ENCODE measurements around the gene SEMA4B.

- TF ChIP-seq, protein P1, sequence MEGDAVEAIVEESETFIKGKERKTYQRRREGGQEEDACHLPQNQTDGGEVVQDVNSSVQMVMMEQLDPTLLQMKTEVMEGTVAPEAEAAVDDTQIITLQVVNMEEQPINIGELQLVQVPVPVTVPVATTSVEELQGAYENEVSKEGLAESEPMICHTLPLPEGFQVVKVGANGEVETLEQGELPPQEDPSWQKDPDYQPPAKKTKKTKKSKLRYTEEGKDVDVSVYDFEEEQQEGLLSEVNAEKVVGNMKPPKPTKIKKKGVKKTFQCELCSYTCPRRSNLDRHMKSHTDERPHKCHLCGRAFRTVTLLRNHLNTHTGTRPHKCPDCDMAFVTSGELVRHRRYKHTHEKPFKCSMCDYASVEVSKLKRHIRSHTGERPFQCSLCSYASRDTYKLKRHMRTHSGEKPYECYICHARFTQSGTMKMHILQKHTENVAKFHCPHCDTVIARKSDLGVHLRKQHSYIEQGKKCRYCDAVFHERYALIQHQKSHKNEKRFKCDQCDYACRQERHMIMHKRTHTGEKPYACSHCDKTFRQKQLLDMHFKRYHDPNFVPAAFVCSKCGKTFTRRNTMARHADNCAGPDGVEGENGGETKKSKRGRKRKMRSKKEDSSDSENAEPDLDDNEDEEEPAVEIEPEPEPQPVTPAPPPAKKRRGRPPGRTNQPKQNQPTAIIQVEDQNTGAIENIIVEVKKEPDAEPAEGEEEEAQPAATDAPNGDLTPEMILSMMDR (IDR thresholded peaks at IDR 0.05) = no peak
- TF ChIP-seq POLR2A (IDR thresholded peaks at IDR 0.05) = no peak
Measured at GRCh38 chr15:90202929-90203328, 1.8 kb downstream of the SEMA4B start.

Data from lower leg skin (tissue), 3 donors.